ENCODE measurements around the gene PHF21A. TPM values are rescaled to one million over a fixed set of nuclear protein-coding genes. Genes with fewer than 3 reads are reported as not detected.

PHF21A gene
- total and polyA plus RNA-seq, 4 donors = 3.6 to 8.5 (median 6.2) TPM

DNA sequence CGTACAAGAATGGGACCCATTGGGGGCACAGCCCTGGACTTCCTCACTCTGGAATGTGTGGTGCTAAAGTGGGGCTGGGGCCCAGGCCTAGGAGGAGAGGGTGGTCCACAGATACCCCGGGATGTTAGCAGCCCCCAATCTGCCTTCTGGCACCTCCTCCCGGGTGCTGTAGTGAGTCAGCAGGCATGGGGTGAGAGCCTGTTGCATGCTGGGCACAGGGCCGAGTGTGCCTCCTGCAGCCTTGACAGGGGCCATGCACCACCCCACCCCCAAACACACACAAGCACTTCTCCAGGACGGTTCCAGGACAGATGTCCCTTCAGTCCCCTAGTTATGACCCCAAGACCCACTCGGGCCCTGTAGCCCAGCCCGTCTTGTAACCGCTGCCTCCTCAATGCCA, 23.5 kb upstream of the PHF21A start:
- H3K36me3 ChIP-seq (ENCODE audit: control insufficient read depth in 4 of 4, insufficient read depth in 3 of 4, low read depth in 1 of 4, low read length in 3 of 4) = no peaks in the 10 kb centered on the region
- WGBS = 87% methylated on average over 8 of the region's 8 CpGs
- DNase-seq (ENCODE audit: low spot score) = no peak
- H3K9me3 ChIP-seq (ENCODE audit: control insufficient read depth in 4 of 4, low read length in 3 of 4) = no peaks in the 10 kb centered on the region
- no peaks in the 10 kb centered on the region for H3K27me3 ChIP-seq (ENCODE audit: control insufficient read depth in 4 of 4, insufficient read depth in 4 of 4, low read length in 3 of 4)
- H3K4me3 ChIP-seq (ENCODE audit: low read depth in 1 of 3, low read length in 3 of 3) = no peak overlapping the region
- TF ChIP-seq RAD21 (IDR thresholded peaks at IDR 0.05) (no peak), HNF4G (IDR thresholded peaks at IDR 0.05) (no peak), HNF4A (conservative IDR thresholded peaks at IDR 0.05) (no peak), SP1 (IDR thresholded peaks at IDR 0.05) (no peak), JUND (IDR thresholded peaks at IDR 0.05) (no peak), TAF1 (conservative IDR thresholded peaks at IDR 0.05) (no peak), FOXA2 (IDR thresholded peaks at IDR 0.05) (no peak), YY1 (IDR thresholded peaks at IDR 0.05) (no peak), GABPA (IDR thresholded peaks at IDR 0.05 in 1 of 2, conservative IDR thresholded peaks at IDR 0.05 in 1 of 2) (no peak), FOXA1 (IDR thresholded peaks at IDR 0.05) (no peak)
- TF ChIP-seq, protein P1, sequence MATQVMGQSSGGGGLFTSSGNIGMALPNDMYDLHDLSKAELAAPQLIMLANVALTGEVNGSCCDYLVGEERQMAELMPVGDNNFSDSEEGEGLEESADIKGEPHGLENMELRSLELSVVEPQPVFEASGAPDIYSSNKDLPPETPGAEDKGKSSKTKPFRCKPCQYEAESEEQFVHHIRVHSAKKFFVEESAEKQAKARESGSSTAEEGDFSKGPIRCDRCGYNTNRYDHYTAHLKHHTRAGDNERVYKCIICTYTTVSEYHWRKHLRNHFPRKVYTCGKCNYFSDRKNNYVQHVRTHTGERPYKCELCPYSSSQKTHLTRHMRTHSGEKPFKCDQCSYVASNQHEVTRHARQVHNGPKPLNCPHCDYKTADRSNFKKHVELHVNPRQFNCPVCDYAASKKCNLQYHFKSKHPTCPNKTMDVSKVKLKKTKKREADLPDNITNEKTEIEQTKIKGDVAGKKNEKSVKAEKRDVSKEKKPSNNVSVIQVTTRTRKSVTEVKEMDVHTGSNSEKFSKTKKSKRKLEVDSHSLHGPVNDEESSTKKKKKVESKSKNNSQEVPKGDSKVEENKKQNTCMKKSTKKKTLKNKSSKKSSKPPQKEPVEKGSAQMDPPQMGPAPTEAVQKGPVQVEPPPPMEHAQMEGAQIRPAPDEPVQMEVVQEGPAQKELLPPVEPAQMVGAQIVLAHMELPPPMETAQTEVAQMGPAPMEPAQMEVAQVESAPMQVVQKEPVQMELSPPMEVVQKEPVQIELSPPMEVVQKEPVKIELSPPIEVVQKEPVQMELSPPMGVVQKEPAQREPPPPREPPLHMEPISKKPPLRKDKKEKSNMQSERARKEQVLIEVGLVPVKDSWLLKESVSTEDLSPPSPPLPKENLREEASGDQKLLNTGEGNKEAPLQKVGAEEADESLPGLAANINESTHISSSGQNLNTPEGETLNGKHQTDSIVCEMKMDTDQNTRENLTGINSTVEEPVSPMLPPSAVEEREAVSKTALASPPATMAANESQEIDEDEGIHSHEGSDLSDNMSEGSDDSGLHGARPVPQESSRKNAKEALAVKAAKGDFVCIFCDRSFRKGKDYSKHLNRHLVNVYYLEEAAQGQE (IDR thresholded peaks at IDR 0.05) = no peak
- TF ChIP-seq, protein P2, sequence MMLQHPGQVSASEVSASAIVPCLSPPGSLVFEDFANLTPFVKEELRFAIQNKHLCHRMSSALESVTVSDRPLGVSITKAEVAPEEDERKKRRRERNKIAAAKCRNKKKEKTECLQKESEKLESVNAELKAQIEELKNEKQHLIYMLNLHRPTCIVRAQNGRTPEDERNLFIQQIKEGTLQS (IDR thresholded peaks at IDR 0.05) = no peak
- TF ChIP-seq, protein P3, sequence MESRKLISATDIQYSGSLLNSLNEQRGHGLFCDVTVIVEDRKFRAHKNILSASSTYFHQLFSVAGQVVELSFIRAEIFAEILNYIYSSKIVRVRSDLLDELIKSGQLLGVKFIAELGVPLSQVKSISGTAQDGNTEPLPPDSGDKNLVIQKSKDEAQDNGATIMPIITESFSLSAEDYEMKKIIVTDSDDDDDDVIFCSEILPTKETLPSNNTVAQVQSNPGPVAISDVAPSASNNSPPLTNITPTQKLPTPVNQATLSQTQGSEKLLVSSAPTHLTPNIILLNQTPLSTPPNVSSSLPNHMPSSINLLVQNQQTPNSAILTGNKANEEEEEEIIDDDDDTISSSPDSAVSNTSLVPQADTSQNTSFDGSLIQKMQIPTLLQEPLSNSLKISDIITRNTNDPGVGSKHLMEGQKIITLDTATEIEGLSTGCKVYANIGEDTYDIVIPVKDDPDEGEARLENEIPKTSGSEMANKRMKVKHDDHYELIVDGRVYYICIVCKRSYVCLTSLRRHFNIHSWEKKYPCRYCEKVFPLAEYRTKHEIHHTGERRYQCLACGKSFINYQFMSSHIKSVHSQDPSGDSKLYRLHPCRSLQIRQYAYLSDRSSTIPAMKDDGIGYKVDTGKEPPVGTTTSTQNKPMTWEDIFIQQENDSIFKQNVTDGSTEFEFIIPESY (IDR thresholded peaks at IDR 0.05) = no peak
- no peak overlapping the region for H3K9ac ChIP-seq (ENCODE audit: low read depth in 1 of 2, low read length in 2 of 2)
- no peaks in the 10 kb centered on the region for H3K4me1 ChIP-seq (ENCODE audit: control insufficient read depth in 4 of 4, insufficient read depth in 4 of 4, low read length in 3 of 4)
- H3K27ac ChIP-seq (ENCODE audit: low read depth in 1 of 2, low read length in 2 of 2) = no peak overlapping the region

DNA sequence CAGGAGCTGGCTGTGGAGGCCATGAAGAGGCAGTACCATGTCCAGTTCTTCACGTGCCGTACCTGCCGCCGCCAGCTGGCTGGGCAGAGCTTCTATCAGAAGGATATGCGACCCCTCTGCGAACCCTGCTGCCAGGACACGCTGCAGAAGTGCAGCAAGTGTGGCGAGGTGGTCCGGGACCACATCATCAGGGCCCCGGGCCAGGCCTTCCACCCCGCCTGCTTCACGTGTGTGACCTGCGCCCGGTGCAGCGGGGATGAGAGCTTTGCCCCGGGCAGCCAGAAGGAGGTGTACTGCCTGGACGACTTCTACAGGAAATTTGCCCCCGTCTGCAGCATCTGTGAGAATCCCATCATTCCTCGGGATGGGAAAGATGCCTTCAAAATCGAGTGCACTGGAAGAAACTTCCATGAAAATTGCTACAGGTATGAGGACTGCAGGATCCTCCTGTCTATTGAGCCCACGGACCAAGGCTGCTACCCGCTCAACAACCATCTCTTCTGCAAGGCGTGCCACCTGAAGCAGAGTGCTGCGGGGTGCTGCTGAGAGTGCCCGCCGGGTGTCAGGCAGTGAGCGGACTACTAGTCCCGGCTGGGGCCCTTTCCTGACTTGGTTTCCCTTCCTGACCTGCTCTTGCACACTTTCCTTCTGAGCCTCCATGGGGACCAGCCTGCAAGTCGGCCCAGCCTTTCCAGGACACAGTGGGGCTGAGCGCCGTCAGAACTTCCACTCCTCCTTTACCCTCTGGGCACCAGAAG, 22.0 kb upstream of the PHF21A start:
- WGBS = 89% methylated on average over 31 of the region's 31 CpGs
- Histone ChIP-seq H3K4me3 (ENCODE audit: low read depth in 1 of 3, low read length in 3 of 3) (no peak overlapping the region), H3K4me1 (ENCODE audit: control insufficient read depth in 4 of 4, insufficient read depth in 4 of 4, low read length in 3 of 4) (no peaks in the 10 kb centered on the region), H3K9me3 (ENCODE audit: control insufficient read depth in 4 of 4, low read length in 3 of 4) (no peaks in the 10 kb centered on the region), H3K36me3 (ENCODE audit: control insufficient read depth in 4 of 4, insufficient read depth in 3 of 4, low read depth in 1 of 4, low read length in 3 of 4) (no peaks in the 10 kb centered on the region), H3K9ac (ENCODE audit: low read depth in 1 of 2, low read length in 2 of 2) (no peak overlapping the region), H3K27ac (ENCODE audit: low read depth in 1 of 2, low read length in 2 of 2) (no peak overlapping the region), H3K27me3 (ENCODE audit: control insufficient read depth in 4 of 4, insufficient read depth in 4 of 4, low read length in 3 of 4) (no peaks in the 10 kb centered on the region)
- TF ChIP-seq NR2F2 (IDR thresholded peaks at IDR 0.05) = no peak
- DNase-seq (ENCODE audit: low spot score) = no peak
